SKM-1 (cell line): ENCODE data around the gene INKA1.
"Not testable (repeated sequence)": the region's sequence is repeated elsewhere in the genome, so short reads cannot be mapped to it uniquely, and the experiment has no call there.

Experiments
- DNase-seq: peaks from one replicate; lab custom pipeline; 2025; ENCODE audit not compliant: unreplicated experiment; lab: John Stamatoyannopoulos, UW

INKA1 gene

GRCh38 chr3:49807431-49808114 lies 4.5 kb downstream of the INKA1 start:
- DNase-seq: no peak

DNA sequence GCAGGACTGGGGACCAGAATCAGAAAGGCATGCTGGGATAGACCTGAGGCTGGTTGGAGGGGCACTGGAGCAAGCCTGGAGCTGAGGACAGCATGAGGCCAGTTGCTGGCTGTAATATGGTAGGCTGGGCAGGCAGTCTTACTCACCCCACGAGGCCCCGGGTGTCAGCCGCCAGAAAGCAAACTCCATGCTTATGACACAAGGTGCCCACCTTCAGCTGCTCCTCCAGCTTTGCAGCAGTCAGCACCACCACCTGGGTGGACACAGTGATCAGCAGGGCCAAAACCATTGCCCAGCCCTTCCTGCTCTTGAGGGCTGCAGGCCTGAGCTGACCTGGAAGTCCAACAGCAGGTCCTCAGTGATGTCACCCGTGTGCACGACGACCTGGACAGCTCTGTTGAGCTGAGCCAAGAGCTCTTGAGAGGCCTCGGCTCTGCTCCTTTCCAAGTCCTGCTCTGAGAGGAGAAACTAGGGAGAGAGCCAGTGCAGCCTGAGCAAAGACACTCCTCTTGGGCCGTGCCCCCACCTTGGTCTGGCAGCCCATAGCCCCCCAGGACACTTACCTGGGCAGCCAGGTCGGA lies 9.9 kb downstream of the INKA1 start:
- DNase-seq: no peak

DNA sequence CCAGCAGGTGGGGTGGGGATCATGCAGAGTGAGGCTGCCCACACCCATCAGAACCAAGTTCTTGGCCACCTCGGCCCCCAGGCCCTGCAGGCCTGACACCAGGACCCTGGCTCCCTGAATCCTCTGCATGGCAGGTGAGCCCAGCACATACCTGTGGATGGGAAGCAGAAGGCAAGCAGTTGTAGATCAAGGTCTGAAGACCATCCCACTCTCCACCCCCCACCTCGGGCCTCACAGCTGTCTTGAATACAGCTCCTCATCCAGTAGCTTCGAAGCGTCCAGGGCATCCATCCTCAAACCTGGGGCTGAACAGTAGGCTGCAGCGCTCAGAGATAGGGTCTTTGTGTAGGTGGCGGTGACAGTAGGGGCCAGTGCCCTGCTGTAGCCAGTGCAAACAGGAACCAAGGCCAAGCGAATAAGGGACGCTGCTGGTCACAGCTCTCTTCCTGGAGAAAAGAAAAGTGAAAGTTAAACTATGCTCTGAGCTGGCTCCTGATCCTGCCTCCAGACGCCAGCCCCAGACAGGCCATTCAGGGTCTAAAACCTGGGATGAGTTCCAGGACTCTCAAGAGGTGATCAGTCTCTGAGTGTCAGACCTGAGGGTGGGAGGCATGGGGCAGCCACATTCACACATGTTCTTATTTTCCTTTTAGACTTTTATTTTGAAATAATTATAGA lies 10.6 kb downstream of the INKA1 start, which contains the start of gene UBA7:
Gene UBA7 (minus strand): TSS at position 457 of the 678 bp plus-strand sequence. CDS start 166 bp downstream, at position 291.
- no peak for DNase-seq

GRCh38 chr3:49823131-49823530 lies 20.1 kb downstream of the INKA1 start:
- DNase-seq: not testable (repeated sequence)

DNA sequence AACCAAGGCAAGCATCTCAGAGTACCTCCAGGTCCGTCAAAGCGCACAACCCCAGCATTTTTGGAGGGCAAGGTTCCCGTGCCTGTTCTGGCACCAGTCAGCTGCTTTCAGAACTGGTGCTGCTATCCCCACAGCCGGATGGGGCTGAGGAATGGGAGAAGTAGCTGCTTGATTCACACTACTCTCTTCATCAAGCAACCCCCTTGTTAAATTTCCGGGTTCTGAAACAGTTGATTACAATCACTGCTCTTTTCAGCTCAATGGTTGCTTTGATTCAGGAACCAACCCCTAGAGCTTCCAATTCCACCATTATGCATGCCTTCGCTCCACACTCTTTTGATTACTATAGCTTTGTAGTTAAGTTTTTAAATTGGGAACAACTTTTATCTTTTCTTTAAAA lies 23.0 kb downstream of the INKA1 start:
- DNase-seq: no peak

DNA sequence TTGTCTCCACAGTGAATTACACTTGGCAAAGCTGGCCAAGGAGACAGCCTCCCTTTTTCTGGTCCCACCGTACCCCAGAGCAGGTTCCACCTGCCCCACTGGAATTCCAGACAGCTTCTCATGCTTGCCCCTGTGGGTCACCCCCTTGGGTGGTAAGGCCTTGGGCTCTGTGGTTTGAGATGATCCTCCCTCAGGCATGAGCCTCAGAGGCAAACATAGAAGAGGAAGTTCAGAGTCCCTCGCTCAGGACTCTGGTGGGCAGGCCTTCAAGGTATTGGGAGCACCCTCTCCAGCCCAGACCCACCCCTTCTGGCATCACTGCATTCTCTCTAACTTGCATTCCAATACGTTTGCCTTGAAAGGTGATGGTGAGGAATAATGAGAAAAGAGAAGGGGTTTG lies 28.3 kb downstream of the INKA1 start:
- DNase-seq: no peak

DNA sequence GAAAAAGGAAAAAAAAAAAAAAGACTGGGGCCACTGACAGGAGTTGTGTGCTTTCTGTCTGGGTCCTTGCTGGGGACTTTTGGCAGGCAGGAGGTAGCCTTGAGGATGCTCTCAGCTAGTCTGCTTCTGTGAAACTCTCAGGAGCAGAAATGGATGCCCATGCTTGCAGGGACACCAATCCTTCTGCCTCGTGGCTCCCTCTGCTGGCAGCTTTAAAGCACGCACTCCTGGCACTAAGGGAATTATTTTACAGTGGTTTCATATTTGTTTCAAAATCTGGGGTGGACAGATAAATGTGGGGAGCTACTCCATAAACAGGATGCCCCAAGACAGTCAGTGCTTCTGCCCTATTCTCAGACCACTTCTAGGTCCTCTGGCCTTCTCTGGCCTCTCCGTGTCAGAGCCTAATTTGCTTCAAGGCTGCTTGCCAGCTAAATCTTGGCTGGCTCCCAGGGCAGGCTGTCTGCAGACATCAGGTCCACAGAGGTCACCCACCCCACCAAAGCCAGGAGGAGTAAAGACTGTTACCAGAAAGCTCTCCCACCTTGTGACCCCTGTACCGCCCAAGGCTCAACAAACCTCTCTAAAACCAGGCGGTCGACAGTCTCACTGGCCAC lies 36.2 kb downstream of the INKA1 start:
- peak; percentile 63 for DNase-seq

DNA sequence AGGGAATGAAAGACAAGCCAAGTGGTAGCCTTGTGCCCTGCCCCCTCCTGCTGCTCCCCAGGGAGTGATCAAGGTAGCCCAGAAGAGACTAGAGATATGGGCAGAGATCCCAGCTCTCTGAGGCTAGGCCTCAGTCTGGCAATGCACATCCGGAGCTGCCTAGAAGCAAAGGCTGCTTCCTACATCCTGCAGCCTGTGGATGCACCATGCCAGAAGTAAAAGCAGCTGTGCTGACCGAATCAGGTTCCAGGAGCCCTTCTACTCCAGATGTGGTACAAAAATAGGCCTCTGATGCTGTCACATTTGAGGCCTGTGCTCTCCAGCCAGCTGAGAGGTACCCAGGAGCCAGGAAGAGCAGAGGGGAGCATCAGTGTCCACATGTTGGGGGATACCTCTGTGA lies 37.3 kb downstream of the INKA1 start:
- DNase-seq: no peak

DNA sequence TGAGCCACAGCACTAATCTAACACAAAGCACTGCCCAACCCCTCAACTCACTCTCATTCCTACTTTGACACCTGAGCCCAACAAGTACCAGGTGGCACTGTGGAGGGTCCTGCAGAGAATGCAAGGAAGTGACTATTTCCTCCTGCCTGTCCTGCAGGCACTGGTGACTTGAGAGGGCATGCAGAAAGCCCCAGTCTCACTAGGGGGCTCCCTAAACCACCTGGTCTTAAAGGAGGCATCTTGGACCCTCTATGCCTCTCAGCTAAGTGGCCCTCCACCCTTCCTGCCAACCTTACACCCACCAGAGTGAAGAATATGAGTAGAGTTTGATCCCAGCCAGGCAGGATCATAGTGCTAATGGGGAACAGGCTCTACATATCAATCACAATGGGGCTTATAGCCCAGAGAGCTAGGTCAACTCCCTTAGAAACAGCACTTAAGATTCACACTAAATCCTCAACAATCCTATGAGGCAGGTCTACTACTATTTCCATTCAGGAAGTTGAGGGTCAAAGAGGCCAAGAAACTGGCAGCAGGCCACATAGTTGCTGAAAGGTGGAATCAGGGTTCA lies 38.1 kb downstream of the INKA1 start:
- DNase-seq: no peak

GRCh38 chr3:49841806-49842205 lies 38.7 kb downstream of the INKA1 start:
- no peak for DNase-seq

DNA sequence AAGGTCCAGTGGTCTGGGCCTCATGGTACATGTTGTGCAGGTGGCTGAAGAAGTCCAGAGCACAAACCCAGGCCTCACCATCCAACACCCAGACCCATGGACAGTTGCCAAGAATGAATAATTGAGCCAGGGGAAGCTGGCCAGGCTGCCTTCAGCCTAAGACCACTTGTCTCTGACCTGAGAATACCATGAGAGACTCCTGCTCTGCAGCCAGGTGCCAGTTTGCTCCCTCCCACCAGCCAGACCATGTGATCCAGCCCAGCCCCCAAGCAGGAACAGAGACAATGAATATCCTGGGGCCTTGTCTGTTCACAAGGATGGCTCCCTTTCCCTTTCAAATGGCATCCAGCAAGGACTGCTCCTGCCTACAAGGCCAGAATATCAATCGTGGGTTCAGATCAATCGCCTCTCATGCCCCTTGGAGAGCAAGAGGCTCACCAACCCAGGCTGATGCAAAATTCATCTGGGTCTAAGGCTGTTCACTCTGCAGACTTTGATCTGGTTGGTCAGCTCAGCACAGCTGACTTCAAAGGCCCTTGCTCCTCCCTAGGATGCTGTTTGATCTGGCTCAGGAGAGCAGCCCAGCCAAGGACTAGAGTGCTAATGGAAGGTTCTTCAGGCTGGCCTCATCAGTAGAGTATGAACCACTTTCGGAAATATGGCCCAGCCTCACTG lies 39.9 kb downstream of the INKA1 start:
- no peak for DNase-seq

GRCh38 chr3:49844464-49845183 lies 41.6 kb downstream of the INKA1 start:
- DNase-seq: no peak

DNA sequence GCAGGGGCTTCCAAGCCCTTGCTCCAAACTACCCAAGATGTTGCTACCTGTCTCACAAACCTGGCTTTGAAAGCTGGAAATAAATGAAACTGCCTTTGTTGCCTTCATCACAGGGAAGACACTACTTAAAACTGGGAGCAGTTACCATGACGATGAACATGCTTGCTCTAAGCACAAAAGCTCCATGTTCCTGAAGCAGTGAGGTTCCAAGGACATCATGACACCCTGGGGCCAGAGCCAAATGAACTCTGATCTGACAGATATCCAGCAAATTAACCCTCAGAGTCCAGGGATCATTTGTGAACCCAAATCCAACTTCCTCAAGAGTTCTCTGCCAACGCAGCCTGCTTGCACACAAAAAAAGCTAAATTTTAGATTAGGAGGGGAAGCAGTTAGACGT lies 42.6 kb downstream of the INKA1 start:
- no peak for DNase-seq
